Keratinocyte (primary cell): ENCODE data around the gene EMP1. TPM values are rescaled to one million over a fixed set of nuclear protein-coding genes. Genes with fewer than 3 reads are reported as not detected.

Source experiments
- DNase-seq: peaks from one replicate; pipeline ENCODE4 v3.0.0-alpha.2; 2011; ENCODE audit warnings: low read depth, missing footprints, low spot score
- FAIRE-seq: peaks from 2 replicates; lab custom pipeline; 2011; peaks lifted over from hg19 to GRCh38; lab: Jason Lieb, UNC
- H2AFZ ChIP-seq: 2 replicates; pipeline ENCODE4 v1.6.0; 2012; ENCODE audit warnings: low read length, control low read depth, inconsistent platforms; ENCODE audit not compliant: control insufficient read depth
- H3K27ac ChIP-seq: 2 replicates; pipeline ENCODE4 v1.5.1; 2011; ENCODE audit warnings: low read length; ENCODE audit not compliant: control insufficient read depth, insufficient read depth
- H3K27me3 ChIP-seq: 3 replicates; pipeline ENCODE4 v1.6.0; 2011; ENCODE audit warnings: low read length; ENCODE audit not compliant: control insufficient read depth, insufficient read depth; ENCODE audit errors: extremely low read depth
- H3K36me3 ChIP-seq, 2 experiments: 2 replicates in 1 of 2; 3 replicates in 1 of 2; pipeline ENCODE4 v1.5.1; 2011; ENCODE audit warnings: low read length in 2 of 2, mild to moderate bottlenecking in 1 of 2; ENCODE audit not compliant: control insufficient read depth in 2 of 2, insufficient read depth in 2 of 2; ENCODE audit errors: extremely low read depth in 1 of 2
- H3K4me1 ChIP-seq: 3 replicates; pipeline ENCODE4 v1.5.1; 2011; ENCODE audit warnings: low read length; ENCODE audit not compliant: control insufficient read depth, insufficient read depth; ENCODE audit errors: extremely low read depth
- H3K4me2 ChIP-seq: 3 replicates; pipeline ENCODE4 v1.6.0; 2011; ENCODE audit warnings: low read depth, low read length; ENCODE audit not compliant: control insufficient read depth, insufficient read depth; ENCODE audit errors: extremely low read depth
- H3K4me3 ChIP-seq, 3 experiments: fragments of 200-600 bp in 1 of 3; sonication (generic) in 1 of 3; 2 replicates in 2 of 3; 3 replicates in 1 of 3; pipeline ENCODE4 v1.5.1; 2011 to 2016; ENCODE audit warnings: low read length in 3 of 3, mild to moderate bottlenecking in 3 of 3, control low read depth in 2 of 3, inconsistent platforms in 1 of 3, low read depth in 1 of 3, mixed read lengths in 1 of 3, mixed run types in 1 of 3, moderate library complexity in 1 of 3; ENCODE audit not compliant: control insufficient read depth in 2 of 3, insufficient read depth in 2 of 3; ENCODE audit errors: extremely low read depth in 1 of 3
- H3K79me2 ChIP-seq: 2 replicates; pipeline ENCODE4 v1.6.0; 2012; ENCODE audit warnings: low read length; ENCODE audit not compliant: control insufficient read depth, insufficient read depth
- H3K9ac ChIP-seq: 3 replicates; pipeline ENCODE4 v1.6.0; 2011; ENCODE audit warnings: low read length; ENCODE audit not compliant: control insufficient read depth, insufficient read depth; ENCODE audit errors: extremely low read depth
- H3K9me1 ChIP-seq: 3 replicates; pipeline ENCODE4 v1.6.0; 2011; ENCODE audit warnings: low read length; ENCODE audit not compliant: control insufficient read depth, insufficient read depth; ENCODE audit errors: extremely low read depth
- H3K9me3 ChIP-seq: 2 replicates; pipeline ENCODE4 v1.5.1; 2012; ENCODE audit warnings: low read depth, low read length; ENCODE audit not compliant: control insufficient read depth
- H4K20me1 ChIP-seq: 3 replicates; pipeline ENCODE4 v1.6.0; 2011; ENCODE audit warnings: low read length; ENCODE audit not compliant: control insufficient read depth, insufficient read depth; ENCODE audit errors: extremely low read depth
- EZH2 ChIP-seq: IDR thresholded peaks from one replicate; pipeline ENCODE4 v1.6.1; 2012; ENCODE audit warnings: inconsistent platforms, mild to moderate bottlenecking, low read length, moderate library complexity
- dilution Hi-C: fragments of 300-500 bp; cut with MboI; formaldehyde crosslinking; loops from one replicate; pipeline ENCODE4 v1.7.0; 2020; ENCODE audit warnings: low sequenced_read_pairs; ENCODE audit not compliant: extremely low pct_ligation_motif_present
- polyA plus RNA-seq, 5 experiments: library from polyadenylated mRNA; depleted of rRNA in 3 of 5; stranded (reverse) in 3 of 5; stranded (forward) in 1 of 5; unstranded in 1 of 5; fragments of >200 nt; gene quantifications; 1 replicate in 1 of 5; 2 replicates in 3 of 5; 3 replicates in 1 of 5; pipeline versions ENCODE4 v1.2.1 to v1.2.3, GENCODE V29; 2011 to 2012; ENCODE audit warnings: missing spikeins in 2 of 5, low read depth in 1 of 5, low replicate concordance in 1 of 5
- TF ChIP-seq, protein P1 (sequence below), 3 experiments: IDR thresholded peaks in 1 of 3; conservative IDR thresholded peaks in 1 of 3; optimal IDR thresholded peaks in 1 of 3; 2 replicates in 2 of 3; 3 replicates in 1 of 3; pipeline versions ENCODE3 to v1.5.1; 2011; ENCODE audit warnings: low read length in 3 of 3, mild to moderate bottlenecking in 3 of 3, moderate library complexity in 2 of 3, control low read depth in 1 of 3, inconsistent platforms in 1 of 3; ENCODE audit not compliant: insufficient read depth in 2 of 3; ENCODE audit errors: extremely low read depth in 1 of 3

The EMP1 gene
- polyA plus RNA-seq, 1 donor (not counting 4 experiments of a cell fraction or from before 2014, with no cell fraction given) = 583 TPM

DNA sequence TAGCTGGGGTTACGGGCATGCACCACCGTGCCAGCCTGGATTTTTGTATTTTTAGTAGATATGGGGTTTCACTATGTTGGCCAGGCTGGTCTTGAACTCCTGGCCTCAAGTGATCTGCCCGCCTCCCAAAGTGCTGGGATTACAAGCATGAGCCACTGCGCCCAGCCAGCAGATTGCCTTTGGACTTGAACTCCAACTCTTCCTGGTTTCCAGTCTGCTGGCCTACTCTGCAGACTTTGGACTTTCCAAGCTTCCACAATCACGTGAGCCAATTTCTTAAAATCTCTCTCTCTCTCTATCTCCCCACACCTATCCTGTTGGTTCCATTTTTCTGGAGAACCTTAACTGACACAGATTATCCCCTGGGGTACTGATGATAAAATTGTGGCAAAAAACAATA, 55.0 kb downstream of the EMP1 start:
- no peak overlapping the region for H2AFZ ChIP-seq
- no peaks in the 10 kb centered on the region for H3K9me3 ChIP-seq
- H3K4me3 ChIP-seq = no peak overlapping the region
- H3K4me1 ChIP-seq = peaks cover 36% of the 10 kb centered on the region
- TF ChIP-seq, protein P1, sequence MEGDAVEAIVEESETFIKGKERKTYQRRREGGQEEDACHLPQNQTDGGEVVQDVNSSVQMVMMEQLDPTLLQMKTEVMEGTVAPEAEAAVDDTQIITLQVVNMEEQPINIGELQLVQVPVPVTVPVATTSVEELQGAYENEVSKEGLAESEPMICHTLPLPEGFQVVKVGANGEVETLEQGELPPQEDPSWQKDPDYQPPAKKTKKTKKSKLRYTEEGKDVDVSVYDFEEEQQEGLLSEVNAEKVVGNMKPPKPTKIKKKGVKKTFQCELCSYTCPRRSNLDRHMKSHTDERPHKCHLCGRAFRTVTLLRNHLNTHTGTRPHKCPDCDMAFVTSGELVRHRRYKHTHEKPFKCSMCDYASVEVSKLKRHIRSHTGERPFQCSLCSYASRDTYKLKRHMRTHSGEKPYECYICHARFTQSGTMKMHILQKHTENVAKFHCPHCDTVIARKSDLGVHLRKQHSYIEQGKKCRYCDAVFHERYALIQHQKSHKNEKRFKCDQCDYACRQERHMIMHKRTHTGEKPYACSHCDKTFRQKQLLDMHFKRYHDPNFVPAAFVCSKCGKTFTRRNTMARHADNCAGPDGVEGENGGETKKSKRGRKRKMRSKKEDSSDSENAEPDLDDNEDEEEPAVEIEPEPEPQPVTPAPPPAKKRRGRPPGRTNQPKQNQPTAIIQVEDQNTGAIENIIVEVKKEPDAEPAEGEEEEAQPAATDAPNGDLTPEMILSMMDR (optimal IDR thresholded peaks at IDR 0.05 in 1 of 3, IDR thresholded peaks at IDR 0.05 in 1 of 3, conservative IDR thresholded peaks at IDR 0.05 in 1 of 3; ENCODE audit: extremely low read depth in 1 of 3, insufficient read depth in 2 of 3, low read length in 3 of 3) = no peak
- no peak for TF ChIP-seq EZH2
- no peak overlapping the region for H3K27ac ChIP-seq
- DNase-seq (no peak), FAIRE-seq (no peak)
- no peaks in the 10 kb centered on the region for H3K9me1 ChIP-seq
- no peaks in the 10 kb centered on the region for H3K36me3 ChIP-seq
- dilution Hi-C loops = no loop called here
- no peak overlapping the region for H3K4me2 ChIP-seq
- H3K79me2 ChIP-seq = no peaks in the 10 kb centered on the region
- no peaks in the 10 kb centered on the region for H4K20me1 ChIP-seq
- no peak overlapping the region for H3K9ac ChIP-seq
- H3K27me3 ChIP-seq = no peaks in the 10 kb centered on the region

DNA sequence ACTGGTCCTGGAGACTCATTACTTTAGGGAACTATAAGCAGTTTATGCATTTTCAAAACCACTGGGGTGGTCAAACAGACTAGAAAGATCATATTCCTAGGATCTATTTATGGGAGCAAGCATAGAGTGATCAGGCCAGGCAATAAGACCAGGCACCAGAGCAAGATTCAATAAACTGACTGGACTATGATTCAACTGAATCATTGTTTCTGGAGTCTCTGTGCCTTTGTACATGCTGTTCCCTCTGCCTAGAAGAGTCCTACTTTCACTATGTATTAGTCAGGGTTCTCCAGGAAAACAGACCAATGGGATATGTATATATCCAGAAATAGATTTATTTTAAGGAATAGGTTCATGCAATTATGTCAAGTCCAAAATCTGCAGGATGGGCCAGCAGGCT, 55.5 kb downstream of the EMP1 start:
- Histone ChIP-seq H3K4me3 (no peak overlapping the region), H3K36me3 (no peaks in the 10 kb centered on the region), H3K9me1 (no peaks in the 10 kb centered on the region), H3K4me1 (peaks cover 34% of the 10 kb centered on the region), H3K4me2 (no peak overlapping the region), H3K9me3 (no peaks in the 10 kb centered on the region), H3K27ac (no peak overlapping the region), H3K27me3 (no peaks in the 10 kb centered on the region), H4K20me1 (no peaks in the 10 kb centered on the region), H3K9ac (no peak overlapping the region), H3K79me2 (no peaks in the 10 kb centered on the region), H2AFZ (no peak overlapping the region)
- DNase-seq = no peak
- no peak for FAIRE-seq
- dilution Hi-C loops = no loop called here
- TF ChIP-seq, protein P1 (optimal IDR thresholded peaks at IDR 0.05 in 1 of 3, IDR thresholded peaks at IDR 0.05 in 1 of 3, conservative IDR thresholded peaks at IDR 0.05 in 1 of 3; ENCODE audit: extremely low read depth in 1 of 3, insufficient read depth in 2 of 3, low read length in 3 of 3) = no peak
- TF ChIP-seq EZH2 = no peak
